Keratinocyte (primary cell): ENCODE results near the gene GFM2. TPM values are rescaled to one million over a fixed set of nuclear protein-coding genes. Genes with fewer than 3 reads are reported as not detected.

Source experiments
- DNase-seq: peaks from one replicate; pipeline ENCODE4 v3.0.0-alpha.2; 2011; ENCODE audit warnings: low read depth, missing footprints, low spot score
- FAIRE-seq: peaks from 2 replicates; lab custom pipeline; 2011; peaks lifted over from hg19 to GRCh38; lab: Jason Lieb, UNC
- H2AFZ ChIP-seq: 2 replicates; pipeline ENCODE4 v1.6.0; 2012; ENCODE audit warnings: low read length, control low read depth, inconsistent platforms; ENCODE audit not compliant: control insufficient read depth
- H3K27ac ChIP-seq: 2 replicates; pipeline ENCODE4 v1.5.1; 2011; ENCODE audit warnings: low read length; ENCODE audit not compliant: control insufficient read depth, insufficient read depth
- H3K27me3 ChIP-seq: 3 replicates; pipeline ENCODE4 v1.6.0; 2011; ENCODE audit warnings: low read length; ENCODE audit not compliant: control insufficient read depth, insufficient read depth; ENCODE audit errors: extremely low read depth
- H3K36me3 ChIP-seq, 2 experiments: 2 replicates in 1 of 2; 3 replicates in 1 of 2; pipeline ENCODE4 v1.5.1; 2011; ENCODE audit warnings: low read length in 2 of 2, mild to moderate bottlenecking in 1 of 2; ENCODE audit not compliant: control insufficient read depth in 2 of 2, insufficient read depth in 2 of 2; ENCODE audit errors: extremely low read depth in 1 of 2
- H3K4me1 ChIP-seq: 3 replicates; pipeline ENCODE4 v1.5.1; 2011; ENCODE audit warnings: low read length; ENCODE audit not compliant: control insufficient read depth, insufficient read depth; ENCODE audit errors: extremely low read depth
- H3K4me2 ChIP-seq: 3 replicates; pipeline ENCODE4 v1.6.0; 2011; ENCODE audit warnings: low read depth, low read length; ENCODE audit not compliant: control insufficient read depth, insufficient read depth; ENCODE audit errors: extremely low read depth
- H3K4me3 ChIP-seq, 3 experiments: fragments of 200-600 bp in 1 of 3; sonication (generic) in 1 of 3; 2 replicates in 2 of 3; 3 replicates in 1 of 3; pipeline ENCODE4 v1.5.1; 2011 to 2016; ENCODE audit warnings: low read length in 3 of 3, mild to moderate bottlenecking in 3 of 3, control low read depth in 2 of 3, inconsistent platforms in 1 of 3, low read depth in 1 of 3, mixed read lengths in 1 of 3, mixed run types in 1 of 3, moderate library complexity in 1 of 3; ENCODE audit not compliant: control insufficient read depth in 2 of 3, insufficient read depth in 2 of 3; ENCODE audit errors: extremely low read depth in 1 of 3
- H3K79me2 ChIP-seq: 2 replicates; pipeline ENCODE4 v1.6.0; 2012; ENCODE audit warnings: low read length; ENCODE audit not compliant: control insufficient read depth, insufficient read depth
- H3K9ac ChIP-seq: 3 replicates; pipeline ENCODE4 v1.6.0; 2011; ENCODE audit warnings: low read length; ENCODE audit not compliant: control insufficient read depth, insufficient read depth; ENCODE audit errors: extremely low read depth
- H3K9me1 ChIP-seq: 3 replicates; pipeline ENCODE4 v1.6.0; 2011; ENCODE audit warnings: low read length; ENCODE audit not compliant: control insufficient read depth, insufficient read depth; ENCODE audit errors: extremely low read depth
- H3K9me3 ChIP-seq: 2 replicates; pipeline ENCODE4 v1.5.1; 2012; ENCODE audit warnings: low read depth, low read length; ENCODE audit not compliant: control insufficient read depth
- H4K20me1 ChIP-seq: 3 replicates; pipeline ENCODE4 v1.6.0; 2011; ENCODE audit warnings: low read length; ENCODE audit not compliant: control insufficient read depth, insufficient read depth; ENCODE audit errors: extremely low read depth
- CTCF ChIP-seq, 3 experiments: IDR thresholded peaks in 1 of 3; conservative IDR thresholded peaks in 1 of 3; optimal IDR thresholded peaks in 1 of 3; 2 replicates in 2 of 3; 3 replicates in 1 of 3; pipeline versions ENCODE3 to v1.5.1; 2011; ENCODE audit warnings: low read length in 3 of 3, mild to moderate bottlenecking in 3 of 3, moderate library complexity in 2 of 3, control low read depth in 1 of 3, inconsistent platforms in 1 of 3; ENCODE audit not compliant: insufficient read depth in 2 of 3; ENCODE audit errors: extremely low read depth in 1 of 3
- EZH2 ChIP-seq: IDR thresholded peaks from one replicate; pipeline ENCODE4 v1.6.1; 2012; ENCODE audit warnings: inconsistent platforms, mild to moderate bottlenecking, low read length, moderate library complexity
- dilution Hi-C: fragments of 300-500 bp; cut with MboI; formaldehyde crosslinking; loops from one replicate; pipeline ENCODE4 v1.7.0; 2020; ENCODE audit warnings: low sequenced_read_pairs; ENCODE audit not compliant: extremely low pct_ligation_motif_present
- polyA plus RNA-seq, 5 experiments: library from polyadenylated mRNA; depleted of rRNA in 3 of 5; stranded (reverse) in 3 of 5; stranded (forward) in 1 of 5; unstranded in 1 of 5; fragments of >200 nt; gene quantifications; 1 replicate in 1 of 5; 2 replicates in 3 of 5; 3 replicates in 1 of 5; pipeline versions ENCODE4 v1.2.1 to v1.2.3, GENCODE V29; 2011 to 2012; ENCODE audit warnings: missing spikeins in 2 of 5, low read depth in 1 of 5, low replicate concordance in 1 of 5
- small RNA-seq, 3 experiments: library from RNA; depleted of rRNA; stranded (forward); fragments of <200 nt; gene quantifications; one replicate each; pipeline ENCODE3, GENCODE V24; 2012; ENCODE audit warnings: low read depth in 3 of 3, low replicate concordance in 1 of 3; ENCODE audit not compliant: insufficient read length in 3 of 3

The GFM2 gene
- polyA plus RNA-seq, 1 donor (not counting 4 experiments of a cell fraction or from before 2014, with no cell fraction given) = 55.4 TPM

DNA sequence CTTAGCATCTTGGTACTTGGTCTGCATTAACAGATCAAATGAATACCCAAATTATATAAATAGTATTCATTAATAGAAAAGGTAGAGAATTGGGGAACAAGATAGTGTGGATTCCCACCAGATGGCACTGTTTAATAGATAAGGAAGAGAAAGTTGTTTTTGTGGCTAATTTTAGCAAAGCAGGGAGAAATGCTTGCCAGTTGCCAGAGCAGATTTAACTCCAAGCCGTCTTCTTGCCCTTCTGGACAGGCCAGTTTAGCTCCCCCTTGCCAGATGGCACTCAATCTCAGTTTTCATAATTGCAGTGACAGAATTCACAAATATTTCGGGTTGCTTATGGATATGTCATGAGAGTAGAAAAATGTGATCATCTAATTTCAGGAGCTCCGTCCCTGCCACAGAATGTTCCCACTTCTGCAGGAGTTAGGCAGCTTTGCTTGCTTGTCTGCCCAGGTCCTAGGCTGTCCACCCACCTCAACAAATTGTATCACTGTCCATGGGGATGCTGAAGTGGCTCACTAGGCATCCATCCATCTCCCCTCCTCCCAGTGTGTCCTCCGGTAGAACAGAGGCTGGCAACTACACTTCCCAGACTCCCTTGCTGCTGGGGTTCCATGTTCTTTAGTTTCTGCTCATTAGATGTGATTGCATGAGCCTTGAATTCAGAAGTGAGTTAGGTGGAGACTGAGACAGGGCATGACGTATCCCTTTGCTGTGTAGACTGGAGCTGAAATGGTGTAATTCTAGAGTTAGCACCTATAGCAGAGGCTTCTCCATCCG lies 93.7 kb downstream of the GFM2 start:
- Histone ChIP-seq H4K20me1 (no peaks in the 10 kb centered on the region), H3K27ac (no peak overlapping the region), H2AFZ (peak overlapping the region; percentile 0), H3K9me1 (no peaks in the 10 kb centered on the region), H3K79me2 (no peaks in the 10 kb centered on the region), H3K36me3 (no peaks in the 10 kb centered on the region), H3K9me3 (no peaks in the 10 kb centered on the region), H3K4me1 (peaks cover 8% of the 10 kb centered on the region), H3K4me2 (peak overlapping the region; percentile 53), H3K27me3 (no peaks in the 10 kb centered on the region), H3K4me3 (no peak overlapping the region), H3K9ac (no peak overlapping the region)
- peak; percentile 86 for FAIRE-seq
- dilution Hi-C loops = no loop called here
- TF ChIP-seq EZH2 = no peak
- TF ChIP-seq CTCF (optimal IDR thresholded peaks at IDR 0.05 in 1 of 3, IDR thresholded peaks at IDR 0.05 in 1 of 3, conservative IDR thresholded peaks at IDR 0.05 in 1 of 3; ENCODE audit: extremely low read depth in 1 of 3, insufficient read depth in 2 of 3, low read length in 3 of 3) = peak; percentile 3 to 44 (median 42)
- DNase-seq = no peak

- DNase-seq (no peak), FAIRE-seq (no peak)
- TF ChIP-seq EZH2 = no peak
- no peak for TF ChIP-seq CTCF (optimal IDR thresholded peaks at IDR 0.05 in 1 of 3, IDR thresholded peaks at IDR 0.05 in 1 of 3, conservative IDR thresholded peaks at IDR 0.05 in 1 of 3; ENCODE audit: extremely low read depth in 1 of 3, insufficient read depth in 2 of 3, low read length in 3 of 3)
- Histone ChIP-seq H3K27me3 (no peaks in the 10 kb centered on the region), H3K9me3 (no peaks in the 10 kb centered on the region), H3K36me3 (no peaks in the 10 kb centered on the region), H3K79me2 (no peaks in the 10 kb centered on the region), H3K4me1 (peaks cover 8% of the 10 kb centered on the region), H3K27ac (no peak overlapping the region), H2AFZ (no peak overlapping the region), H3K4me2 (no peak overlapping the region), H3K9ac (no peak overlapping the region), H4K20me1 (no peaks in the 10 kb centered on the region), H3K9me1 (no peaks in the 10 kb centered on the region), H3K4me3 (no peak overlapping the region)
- dilution Hi-C loops = no loop called here
Observed at GRCh38 chr5:74672215-74672877, 94.6 kb downstream of the GFM2 start.

Small RNA genes within 50 kb of the gene (small RNA-seq; reads per million reads assigned to genes)
- 0 reads per million in 3 experiments for gene RNU6-658P

Other genes starting within 250 kb of the GFM2 start
- gene ENC1, start 126.4 kb downstream of the GFM2 start, polyA plus RNA-seq = 67.2 to 97.9 TPM (median 68.1 TPM) in 3 replicates
- 103 to 192 TPM (median 134 TPM) in 3 replicates for gene HEXB, start 81.9 kb downstream of the GFM2 start, polyA plus RNA-seq
- 46.0 to 107 TPM (median 85.7 TPM) in 3 replicates for gene NSA2, start 132 bp upstream of the GFM2 start, polyA plus RNA-seq
- gene FAM169A, start 99.3 kb upstream of the GFM2 start, polyA plus RNA-seq = 7.2 to 13.1 TPM (median 8.9 TPM) in 3 replicates